ENCODE measurements around the gene LMTK2. TPM values are rescaled to one million over a fixed set of nuclear protein-coding genes. Genes with fewer than 3 reads are reported as not detected.

The LMTK2 gene
- total RNA-seq, 2 experiments from 2014 or later = 10.0 to 17.5 TPM

DNA sequence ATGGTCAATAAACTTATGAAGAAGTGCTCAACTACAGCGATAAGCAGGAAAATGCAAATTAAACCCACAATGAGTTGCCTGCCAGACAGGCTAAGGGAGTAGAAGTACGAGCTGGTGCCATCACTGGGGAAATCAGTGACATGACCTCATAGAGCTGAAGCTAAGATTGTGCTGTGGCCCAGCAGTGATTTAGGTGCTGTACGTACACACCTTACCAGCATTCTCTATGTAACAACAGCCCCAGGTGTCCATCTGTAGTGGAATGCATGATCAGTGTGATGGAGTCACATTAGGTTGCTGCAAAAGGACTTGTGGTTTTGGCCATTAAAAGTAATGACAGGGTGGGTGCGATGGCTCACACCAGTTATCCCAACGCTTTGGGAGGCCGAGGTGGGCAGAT, 151.0 kb downstream of the LMTK2 start:
- Histone ChIP-seq H4K20me1 (ENCODE audit: insufficient read depth, low read length) (no peaks in the 10 kb centered on the region), H3K79me2 (ENCODE audit: insufficient read depth, low read depth, low read length) (peaks cover 2% of the 10 kb centered on the region; the same call in 1 of the 2 replicates), H3K4me1 (ENCODE audit: insufficient read depth, low read length, poor library complexity, severe bottlenecking) (peaks cover 5% of the 10 kb centered on the region), H3K4me2 (ENCODE audit: low read length) (no peak overlapping the region), H3K4me3 (ENCODE audit: low read depth, low read length, poor library complexity, severe bottlenecking) (no peak overlapping the region), H3K9me3 (ENCODE audit: low read length) (peaks cover 4% of the 10 kb centered on the region; the same call in 1 of the 2 replicates), H3K27ac (ENCODE audit: low read depth, low read length, poor library complexity, severe bottlenecking) (no peak overlapping the region), H3K36me3 (ENCODE audit: insufficient read depth, low read length) (peaks cover 26% of the 10 kb centered on the region), H2AFZ (ENCODE audit: low read length) (no peak overlapping the region), H3K9me2 (ENCODE audit: insufficient read depth, low read length) (no peaks in the 10 kb centered on the region)
- TF ChIP-seq EZH2phosphoT487 (IDR thresholded peaks at IDR 0.05; ENCODE audit: borderline replicate concordance, low read depth, low read length) (no peak), CTCF (conservative IDR thresholded peaks at IDR 0.05; ENCODE audit: low read length) (no peak)
- ChIA-PET POLR2A (interaction anchor here (0.7 kb wide), 1 partner anchor 285 kb away, joined by 5 read pairs; no protein-coding TSS in a partner anchor), CTCF (ENCODE audit: unreplicated experiment) (no interaction called here)
- intact Hi-C loops (cut with micrococcal nuclease; ENCODE audit: unreplicated experiment) = no loop called here
- no TSS peak for BruUV-seq (replicated peaks)
- DNase-seq (ENCODE audit: low spot score) = no peak

Other genes starting within 250 kb of the LMTK2 start
- gene ASNS, start 234.5 kb upstream of the LMTK2 start, total RNA-seq (2014; rRNA removed; shearing (Covaris generic)) = 109 and 124 TPM in 2 replicates
- 283 and 308 TPM in 2 replicates for gene ASNS, start 234.5 kb upstream of the LMTK2 start, total RNA-seq (2022)
- gene OCM2, start 116.7 kb upstream of the LMTK2 start, total RNA-seq (2014; rRNA removed; shearing (Covaris generic)) = not detected in 2 replicates
- gene OCM2, start 116.7 kb upstream of the LMTK2 start, total RNA-seq (2022) = not detected in 2 replicates
- gene BHLHA15, start 104.6 kb downstream of the LMTK2 start, total RNA-seq (2014; rRNA removed; shearing (Covaris generic)) = 0.69 and 1.2 TPM in 2 replicates
- 1.9 and 4.3 TPM in 2 replicates for gene BHLHA15, start 104.6 kb downstream of the LMTK2 start, total RNA-seq (2022)
- 17.9 and 23.2 TPM in 2 replicates for gene TECPR1, start 145.4 kb downstream of the LMTK2 start, total RNA-seq (2014; rRNA removed; shearing (Covaris generic))
- gene TECPR1, start 145.4 kb downstream of the LMTK2 start, total RNA-seq (2022) = 36.4 and 38.1 TPM in 2 replicates
- 18.0 and 18.4 TPM in 2 replicates for gene BRI3, start 174.8 kb downstream of the LMTK2 start, total RNA-seq (2014; rRNA removed; shearing (Covaris generic))
- 49.8 and 52.1 TPM in 2 replicates for gene BRI3, start 174.8 kb downstream of the LMTK2 start, total RNA-seq (2022)

Measured in OCI-LY7 (cell line).